BLaER1 treated with 17β-estradiol and CSF1 and Interleukin-3, amounts not matched to agents 10 nM and 100 nM (cell line): ENCODE results near the gene TSEN34.

ENCODE experiments used
- H3K27ac ChIP-seq, 11 experiments: shearing (Covaris generic); formaldehyde crosslinking; 2 replicates each; pipeline ENCODE4 v1.8.1; 2022
- H3K27me3 ChIP-seq, 11 experiments: shearing (Covaris generic); formaldehyde crosslinking; 2 replicates each; pipeline ENCODE4 v1.8.1; 2022
- H3K36me3 ChIP-seq, 11 experiments: shearing (Covaris generic); formaldehyde crosslinking; 2 replicates each; pipeline ENCODE4 v1.8.1; 2022
- H3K4me1 ChIP-seq, 10 experiments: shearing (Covaris generic); formaldehyde crosslinking; 2 replicates each; pipeline ENCODE4 v1.8.1; 2022
- H3K4me2 ChIP-seq, 11 experiments: shearing (Covaris generic); formaldehyde crosslinking; 2 replicates each; pipeline ENCODE4 v1.8.1; 2022
- H3K4me3 ChIP-seq, 10 experiments: shearing (Covaris generic); formaldehyde crosslinking; 2 replicates each; pipeline ENCODE4 v1.8.1; 2022
- H3K9ac ChIP-seq, 11 experiments: shearing (Covaris generic); formaldehyde crosslinking; 2 replicates each; pipeline ENCODE4 v1.8.1; 2022
- H3K9me3 ChIP-seq, 11 experiments: shearing (Covaris generic); formaldehyde crosslinking; replicated peaks in 1 of 11; 2 replicates each; pipeline ENCODE4 v1.8.1; 2022
- H4K20me1 ChIP-seq, 11 experiments: shearing (Covaris generic); formaldehyde crosslinking; 2 replicates each; pipeline ENCODE4 v1.8.1; 2022
- Cebpa-rat ChIP-seq, 11 experiments: shearing (Covaris generic); IDR thresholded peaks; 2 replicates each; pipeline ENCODE4 v1.8.1; 2022

The TSEN34 gene

DNA sequence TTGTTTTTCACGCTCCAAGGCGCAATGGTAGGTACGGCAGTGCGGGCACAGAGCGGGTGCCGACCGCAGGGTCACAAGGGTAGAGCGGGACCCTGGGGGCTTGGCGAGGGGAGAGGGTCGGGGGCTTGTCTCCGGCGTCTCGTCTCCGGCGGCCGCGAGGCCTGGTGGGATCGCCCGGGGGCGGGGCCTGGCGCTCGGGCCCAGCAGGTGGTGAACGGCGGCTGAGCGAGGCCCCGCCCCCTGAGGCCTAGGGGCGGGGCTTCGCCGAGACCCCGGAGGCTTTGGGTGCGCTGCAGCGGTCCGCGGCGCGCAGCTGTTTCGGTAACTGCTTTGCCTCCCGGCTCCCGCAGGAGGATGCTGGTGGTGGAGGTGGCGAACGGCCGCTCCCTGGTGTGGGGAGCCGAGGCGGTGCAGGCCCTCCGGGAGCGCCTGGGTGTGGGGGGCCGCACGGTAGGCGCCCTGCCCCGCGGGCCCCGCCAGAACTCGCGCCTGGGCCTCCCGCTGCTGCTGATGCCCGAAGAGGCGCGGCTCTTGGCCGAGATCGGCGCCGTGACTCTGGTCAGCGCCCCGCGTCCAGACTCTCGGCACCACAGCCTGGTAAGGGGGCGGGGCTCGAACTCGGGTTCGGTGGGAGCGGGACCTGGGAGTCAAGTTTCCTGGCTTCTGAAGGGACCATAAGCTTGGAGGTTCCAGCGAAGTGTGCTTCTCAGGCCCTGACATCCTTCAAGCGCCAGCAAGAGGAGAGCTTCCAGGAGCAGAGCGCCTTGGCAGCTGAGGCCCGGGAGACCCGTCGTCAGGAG lies at the start of gene TSEN34:
TSS of gene TSEN34 (plus strand) at position 298 of the 800 bp plus-strand sequence. CDS start at position 355, 57 bp downstream.
- TF ChIP-seq Cebpa-rat (IDR thresholded peaks at IDR 0.05) = no peak
- H3K4me1 ChIP-seq = peaks cover 37 to 62% (median 40%) of the 10 kb centered on the region in 10 experiments
- no peaks in the 10 kb centered on the region for H3K27me3 ChIP-seq
- H3K36me3 ChIP-seq = peaks cover 45 to 55% (median 47%) of the 10 kb centered on the region in 11 experiments
- peak within 1 kb of the TSS; percentile 86 to 95 (median 93) for H3K9ac ChIP-seq
- H3K27ac ChIP-seq = peak within 1 kb of the TSS; percentile 83 to 97 (median 95)
- H3K4me3 ChIP-seq = peak within 1 kb of the TSS; percentile 76 to 97 (median 82)
- H4K20me1 ChIP-seq = peaks cover 12 to 34% (median 17%) of the 10 kb centered on the region in 11 experiments; a peak in 14 of 22 replicates
- peak within 1 kb of the TSS; percentile 93 to 100 (median 97) for H3K4me2 ChIP-seq
- no peaks in the 10 kb centered on the region for H3K9me3 ChIP-seq

DNA sequence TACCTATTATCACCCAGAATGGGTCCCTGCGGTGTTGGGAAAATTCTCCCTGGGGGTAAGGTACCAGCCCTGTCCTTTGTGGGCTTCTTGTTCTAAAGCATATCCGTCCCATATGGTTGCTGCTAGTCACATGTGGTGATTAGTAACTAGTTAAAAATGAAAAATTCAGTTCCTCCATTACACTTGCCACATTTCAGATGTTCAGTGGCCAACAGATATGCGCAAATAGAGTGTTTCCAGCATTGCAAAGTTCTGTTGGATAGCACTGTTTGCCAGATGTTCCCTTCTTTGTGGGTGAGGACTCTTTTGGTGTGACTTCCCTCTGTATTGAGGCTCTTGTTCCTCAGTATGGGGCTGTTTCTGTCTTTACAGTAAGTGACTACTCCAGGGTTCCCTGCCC lies 49.8 kb upstream of the TSEN34 start:
- Histone ChIP-seq H3K4me1 (peaks cover 30 to 42% (median 36%) of the 10 kb centered on the region in 10 experiments), H3K4me2 (peak overlapping the region in 3 of 11 experiments; percentile 97 to 100 (median 98); a peak in 6 of 22 replicates), H3K27me3 (no peaks in the 10 kb centered on the region), H3K36me3 (peaks cover 59 to 77% (median 75%) of the 10 kb centered on the region in 11 experiments), H3K9me3 (no peaks in the 10 kb centered on the region), H3K4me3 (no peak overlapping the region), H3K9ac (peak overlapping the region in 9 of 11 experiments; percentile 11 to 100 (median 44); a peak in 11 of 22 replicates), H3K27ac (peak overlapping the region in 2 of 11 experiments; percentile 19 to 97; a peak in 2 of 22 replicates), H4K20me1 (peaks cover 66 to 83% (median 78%) of the 10 kb centered on the region in 11 experiments)
- TF ChIP-seq Cebpa-rat (IDR thresholded peaks at IDR 0.05) = no peak

DNA sequence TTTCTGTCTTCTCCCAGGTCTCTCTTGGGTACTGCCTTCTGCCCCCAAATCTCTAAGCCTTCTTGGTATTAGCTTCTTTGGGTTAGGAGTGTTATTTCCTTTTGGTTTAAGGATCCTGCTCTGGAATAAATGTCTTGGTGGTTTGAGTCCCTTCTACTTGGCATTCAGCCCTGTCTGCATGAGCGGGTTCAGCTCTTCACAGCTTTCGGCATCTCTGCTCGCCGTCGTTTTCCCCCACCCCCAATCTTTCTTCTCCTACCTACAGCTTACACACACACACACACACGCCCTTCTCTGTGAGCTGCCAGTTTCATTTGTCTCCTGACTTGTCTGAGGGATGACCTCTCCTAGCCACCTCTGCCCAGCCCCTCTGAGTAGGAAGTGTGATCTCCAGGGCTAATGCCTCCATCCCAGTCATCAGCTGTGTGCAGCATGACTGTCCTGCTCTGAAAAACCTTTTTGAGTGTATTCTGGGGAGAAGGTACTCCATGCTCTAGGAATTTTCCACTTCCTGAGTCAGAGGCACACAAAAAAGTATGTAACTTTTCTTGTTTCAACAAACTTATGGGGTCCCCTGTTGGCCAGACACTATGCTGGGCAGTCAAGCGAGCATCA lies 48.8 kb upstream of the TSEN34 start:
- H3K36me3 ChIP-seq = peaks cover 68 to 86% (median 84%) of the 10 kb centered on the region in 11 experiments
- no peak overlapping the region for H3K4me3 ChIP-seq
- no peaks in the 10 kb centered on the region for H3K9me3 ChIP-seq
- no peak overlapping the region for H3K4me2 ChIP-seq
- no peak for TF ChIP-seq Cebpa-rat (IDR thresholded peaks at IDR 0.05)
- peaks cover 27 to 38% (median 32%) of the 10 kb centered on the region in 10 experiments for H3K4me1 ChIP-seq
- peaks cover 67 to 92% (median 87%) of the 10 kb centered on the region in 11 experiments for H4K20me1 ChIP-seq
- peak overlapping the region in 5 of 11 experiments; percentile 11 to 100 (median 44); a peak in 4 of 22 replicates for H3K9ac ChIP-seq
- H3K27me3 ChIP-seq = no peaks in the 10 kb centered on the region
- no peak overlapping the region for H3K27ac ChIP-seq

DNA sequence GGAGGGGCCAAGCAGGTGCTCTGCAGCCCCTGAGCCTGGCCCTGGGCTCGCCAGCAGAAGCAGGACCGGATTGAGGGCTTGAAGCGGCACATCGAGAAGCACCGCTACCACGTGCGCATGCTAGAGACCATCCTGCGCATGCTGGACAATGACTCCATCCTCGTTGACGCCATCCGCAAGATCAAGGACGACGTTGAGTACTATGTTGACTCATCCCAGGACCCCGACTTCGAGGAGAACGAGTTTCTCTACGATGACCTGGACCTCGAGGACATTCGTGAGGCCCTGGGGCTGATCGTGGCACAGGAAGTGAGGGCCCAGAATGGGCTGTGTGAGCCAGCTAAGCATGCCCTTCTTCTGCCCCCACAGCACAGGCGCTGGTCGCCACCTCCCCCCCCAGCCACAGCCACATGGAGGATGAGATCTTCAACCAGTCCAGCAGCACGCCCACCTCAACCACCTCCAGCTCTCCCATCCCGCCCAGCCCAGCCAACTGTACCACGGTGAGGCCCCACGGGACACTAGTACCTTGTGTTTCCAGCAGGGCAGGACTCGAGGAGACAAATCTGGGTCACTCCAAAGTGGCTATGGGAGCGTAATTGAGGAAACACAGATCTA lies 45.5 kb upstream of the TSEN34 start:
- Histone ChIP-seq H3K4me1 (peaks cover 4 to 16% (median 10%) of the 10 kb centered on the region in 10 experiments; a peak in 17 of 20 replicates), H3K9ac (no peak overlapping the region), H3K27me3 (no peaks in the 10 kb centered on the region), H3K27ac (no peak overlapping the region), H3K4me3 (no peak overlapping the region; a peak in 1 of 20 replicates), H4K20me1 (peaks cover 45 to 100% (median 86%) of the 10 kb centered on the region in 11 experiments), H3K36me3 (peaks cover 98 to 100% (median 100%) of the 10 kb centered on the region in 11 experiments), H3K9me3 (no peaks in the 10 kb centered on the region), H3K4me2 (no peak overlapping the region)
- TF ChIP-seq Cebpa-rat (IDR thresholded peaks at IDR 0.05) = no peak

DNA sequence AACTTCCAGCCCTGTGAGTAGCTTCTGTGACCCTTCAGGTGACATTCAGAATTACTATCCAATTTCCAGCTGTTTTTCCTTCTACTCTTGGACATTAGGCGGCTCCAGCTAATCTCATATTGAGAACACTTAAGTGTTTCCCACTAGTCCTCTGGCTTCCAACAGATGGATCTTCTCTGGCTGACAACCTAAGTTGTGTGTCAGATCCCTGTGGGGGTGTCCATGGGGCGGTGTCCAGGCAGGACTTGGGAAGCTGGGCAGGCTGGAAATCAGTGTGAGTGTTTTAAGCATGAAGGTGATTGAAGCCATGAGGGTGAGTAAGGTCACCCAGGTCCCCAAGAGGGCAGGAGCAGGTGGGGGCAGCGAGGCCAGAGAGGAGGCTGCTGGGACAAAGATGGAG lies 43.4 kb upstream of the TSEN34 start:
- TF ChIP-seq Cebpa-rat (IDR thresholded peaks at IDR 0.05) = no peak
- H3K36me3 ChIP-seq = peaks cover 98 to 100% (median 100%) of the 10 kb centered on the region in 11 experiments
- peaks cover 38 to 100% (median 85%) of the 10 kb centered on the region in 11 experiments for H4K20me1 ChIP-seq

DNA sequence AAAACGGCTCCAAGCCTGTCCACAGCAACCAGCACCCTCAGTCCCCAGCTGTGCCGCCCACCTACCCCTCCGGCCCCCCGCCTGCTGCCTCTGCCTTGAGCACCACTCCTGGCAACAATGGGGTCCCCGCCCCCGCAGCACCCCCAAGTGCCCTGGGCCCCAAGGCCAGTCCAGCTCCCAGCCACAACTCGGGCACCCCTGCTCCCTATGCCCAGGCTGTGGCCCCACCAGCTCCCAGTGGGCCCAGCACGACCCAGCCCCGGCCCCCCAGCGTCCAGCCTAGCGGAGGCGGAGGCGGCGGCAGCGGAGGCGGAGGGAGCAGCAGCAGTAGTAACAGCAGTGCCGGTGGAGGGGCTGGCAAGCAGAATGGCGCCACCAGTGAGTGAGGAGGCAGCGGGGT lies 43.0 kb upstream of the TSEN34 start:
- no peak for TF ChIP-seq Cebpa-rat (IDR thresholded peaks at IDR 0.05)
- Histone ChIP-seq H3K4me2 (no peak overlapping the region), H4K20me1 (peaks cover 33 to 100% (median 86%) of the 10 kb centered on the region in 11 experiments), H3K9ac (no peak overlapping the region; a peak in 1 of 22 replicates), H3K36me3 (peaks cover 98 to 100% (median 100%) of the 10 kb centered on the region in 11 experiments), H3K27ac (no peak overlapping the region), H3K4me1 (0 out of 20 replicates have a peak, but pooled peaks cover 0 to 5% (median 0%) of the 10 kb centered on the region in 10 experiments), H3K4me3 (no peak overlapping the region), H3K27me3 (no peaks in the 10 kb centered on the region), H3K9me3 (no peaks in the 10 kb centered on the region)

More for the DNA sequence above, 43.4 kb upstream of the TSEN34 start:
- Histone ChIP-seq H3K4me3 (no peak overlapping the region), H3K27ac (no peak overlapping the region), H3K9ac (no peak overlapping the region; a peak in 1 of 22 replicates), H3K27me3 (no peaks in the 10 kb centered on the region), H3K4me2 (no peak overlapping the region), H3K4me1 (0 out of 20 replicates have a peak, but pooled peaks cover 0 to 5% (median 0%) of the 10 kb centered on the region in 10 experiments), H3K9me3 (no peaks in the 10 kb centered on the region)

DNA sequence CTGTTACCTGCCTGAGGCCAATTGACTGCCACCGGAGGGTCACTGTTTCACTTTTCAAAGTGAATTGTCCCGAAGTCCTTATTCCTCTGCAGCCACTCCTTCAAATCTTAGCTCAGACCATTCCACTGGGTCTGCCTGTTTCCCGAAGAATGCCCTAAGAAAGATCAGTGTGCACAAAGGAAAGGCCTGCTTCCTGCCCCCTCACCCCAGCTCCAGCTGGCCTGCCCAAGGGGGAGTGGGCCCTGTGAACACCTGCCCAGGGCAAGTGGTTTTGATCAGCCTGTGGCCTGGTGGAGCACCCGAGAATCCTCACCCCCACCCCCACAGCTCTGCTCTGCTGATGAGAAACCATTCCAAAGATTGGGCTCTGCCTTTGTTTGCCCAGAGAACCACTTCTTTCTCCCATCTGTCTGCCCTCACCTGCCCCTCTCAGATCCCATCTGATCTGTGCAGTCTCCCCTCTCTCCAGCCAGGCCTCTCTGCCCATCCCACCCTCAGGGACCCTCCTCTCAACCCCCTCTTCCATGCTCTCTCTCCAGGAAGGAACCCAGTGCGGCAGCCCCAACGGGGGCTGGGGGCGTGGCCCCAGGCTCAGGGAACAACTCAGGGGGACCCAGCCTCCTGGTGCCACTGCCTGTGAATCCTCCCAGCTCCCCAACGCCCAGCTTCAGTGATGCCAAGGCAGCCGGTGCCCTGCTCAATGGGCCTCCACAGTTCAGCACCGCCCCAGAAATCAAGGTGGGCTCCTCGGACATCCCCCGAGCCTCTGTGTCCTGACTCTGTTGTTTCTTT lies 41.9 kb upstream of the TSEN34 start:
- H3K4me3 ChIP-seq = no peak overlapping the region
- H4K20me1 ChIP-seq = peaks cover 34 to 100% (median 88%) of the 10 kb centered on the region in 11 experiments
- peaks cover 98 to 100% (median 100%) of the 10 kb centered on the region in 11 experiments for H3K36me3 ChIP-seq
- H3K27ac ChIP-seq = no peak overlapping the region
- TF ChIP-seq Cebpa-rat (IDR thresholded peaks at IDR 0.05) = no peak
- H3K4me1 ChIP-seq = peaks cover 0 to 7% (median 0%) of the 10 kb centered on the region in 10 experiments; a peak in 1 of 20 replicates
- H3K9ac ChIP-seq = no peak overlapping the region
- H3K9me3 ChIP-seq = no peaks in the 10 kb centered on the region
- no peaks in the 10 kb centered on the region for H3K27me3 ChIP-seq
- H3K4me2 ChIP-seq = no peak overlapping the region
